ENCODE measurements around the gene TMCO1. TPM values are rescaled to one million over a fixed set of nuclear protein-coding genes. Genes with fewer than 3 reads are reported as not detected.

The TMCO1 gene
- total RNA-seq, 1 donor from 2014 or later: 51.9 TPM

DNA sequence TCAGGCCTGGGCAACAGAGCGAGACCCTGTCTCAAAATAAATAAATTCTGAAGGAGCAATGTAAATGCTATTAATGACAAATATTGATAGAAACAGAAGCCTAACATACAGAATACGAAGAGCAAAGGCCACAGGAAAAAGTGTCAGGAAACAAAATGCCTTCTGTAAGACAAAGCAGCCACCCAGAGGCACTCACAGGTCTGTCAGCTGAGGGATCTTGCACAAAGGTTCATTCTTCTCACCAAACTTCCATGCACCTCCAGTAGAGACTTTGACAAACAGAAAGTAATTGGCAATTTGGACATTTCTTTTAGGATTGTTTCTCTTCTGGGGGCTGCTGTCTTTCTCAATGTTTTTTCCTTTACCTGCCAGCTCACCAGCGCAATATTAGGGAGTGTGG lies 69.1 kb downstream of the TMCO1 start:
- intact Hi-C loops (cut with micrococcal nuclease): no loop called here
- no peak overlapping the region for H3K27ac ChIP-seq (replicated peaks)
- no peak for DNase-seq
- TF ChIP-seq, protein P1, sequence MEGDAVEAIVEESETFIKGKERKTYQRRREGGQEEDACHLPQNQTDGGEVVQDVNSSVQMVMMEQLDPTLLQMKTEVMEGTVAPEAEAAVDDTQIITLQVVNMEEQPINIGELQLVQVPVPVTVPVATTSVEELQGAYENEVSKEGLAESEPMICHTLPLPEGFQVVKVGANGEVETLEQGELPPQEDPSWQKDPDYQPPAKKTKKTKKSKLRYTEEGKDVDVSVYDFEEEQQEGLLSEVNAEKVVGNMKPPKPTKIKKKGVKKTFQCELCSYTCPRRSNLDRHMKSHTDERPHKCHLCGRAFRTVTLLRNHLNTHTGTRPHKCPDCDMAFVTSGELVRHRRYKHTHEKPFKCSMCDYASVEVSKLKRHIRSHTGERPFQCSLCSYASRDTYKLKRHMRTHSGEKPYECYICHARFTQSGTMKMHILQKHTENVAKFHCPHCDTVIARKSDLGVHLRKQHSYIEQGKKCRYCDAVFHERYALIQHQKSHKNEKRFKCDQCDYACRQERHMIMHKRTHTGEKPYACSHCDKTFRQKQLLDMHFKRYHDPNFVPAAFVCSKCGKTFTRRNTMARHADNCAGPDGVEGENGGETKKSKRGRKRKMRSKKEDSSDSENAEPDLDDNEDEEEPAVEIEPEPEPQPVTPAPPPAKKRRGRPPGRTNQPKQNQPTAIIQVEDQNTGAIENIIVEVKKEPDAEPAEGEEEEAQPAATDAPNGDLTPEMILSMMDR (IDR thresholded peaks at IDR 0.05; ENCODE audit: borderline replicate concordance): no peak
- peaks cover 5% of the 10 kb centered on the region for H3K36me3 ChIP-seq
- H3K9me3 ChIP-seq (replicated peaks): no peaks in the 10 kb centered on the region
- H3K4me3 ChIP-seq: no peak overlapping the region
- H3K27me3 ChIP-seq (ENCODE audit: low read depth): no peaks in the 10 kb centered on the region
- H3K4me1 ChIP-seq: peaks cover 32% of the 10 kb centered on the region

DNA sequence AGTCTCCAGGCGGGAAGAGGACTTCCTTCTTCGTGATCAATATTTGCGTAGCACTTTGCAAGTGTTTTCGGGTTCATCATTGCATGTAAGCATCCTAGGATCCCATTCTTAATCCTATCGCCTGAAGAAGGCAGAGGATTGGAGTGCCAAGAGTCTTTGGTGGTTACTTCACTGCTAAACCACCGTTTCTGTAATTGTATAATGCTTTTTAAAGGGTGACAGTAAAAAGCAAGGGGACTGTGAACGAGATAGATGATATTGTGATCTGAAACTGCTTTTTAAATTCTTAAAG lies 70.0 kb downstream of the TMCO1 start:
- Histone ChIP-seq H3K4me3 (peak overlapping the region; percentile 79), H3K27me3 (ENCODE audit: low read depth) (no peaks in the 10 kb centered on the region), H3K4me1 (peaks cover 32% of the 10 kb centered on the region), H3K36me3 (peaks cover 14% of the 10 kb centered on the region), H3K9me3 (replicated peaks) (no peaks in the 10 kb centered on the region), H3K27ac (replicated peaks) (peak overlapping the region; percentile 96)
- no peak for DNase-seq
- TF ChIP-seq, protein P1 (IDR thresholded peaks at IDR 0.05; ENCODE audit: borderline replicate concordance): no peak
- intact Hi-C loops (cut with micrococcal nuclease): no loop called here

DNA sequence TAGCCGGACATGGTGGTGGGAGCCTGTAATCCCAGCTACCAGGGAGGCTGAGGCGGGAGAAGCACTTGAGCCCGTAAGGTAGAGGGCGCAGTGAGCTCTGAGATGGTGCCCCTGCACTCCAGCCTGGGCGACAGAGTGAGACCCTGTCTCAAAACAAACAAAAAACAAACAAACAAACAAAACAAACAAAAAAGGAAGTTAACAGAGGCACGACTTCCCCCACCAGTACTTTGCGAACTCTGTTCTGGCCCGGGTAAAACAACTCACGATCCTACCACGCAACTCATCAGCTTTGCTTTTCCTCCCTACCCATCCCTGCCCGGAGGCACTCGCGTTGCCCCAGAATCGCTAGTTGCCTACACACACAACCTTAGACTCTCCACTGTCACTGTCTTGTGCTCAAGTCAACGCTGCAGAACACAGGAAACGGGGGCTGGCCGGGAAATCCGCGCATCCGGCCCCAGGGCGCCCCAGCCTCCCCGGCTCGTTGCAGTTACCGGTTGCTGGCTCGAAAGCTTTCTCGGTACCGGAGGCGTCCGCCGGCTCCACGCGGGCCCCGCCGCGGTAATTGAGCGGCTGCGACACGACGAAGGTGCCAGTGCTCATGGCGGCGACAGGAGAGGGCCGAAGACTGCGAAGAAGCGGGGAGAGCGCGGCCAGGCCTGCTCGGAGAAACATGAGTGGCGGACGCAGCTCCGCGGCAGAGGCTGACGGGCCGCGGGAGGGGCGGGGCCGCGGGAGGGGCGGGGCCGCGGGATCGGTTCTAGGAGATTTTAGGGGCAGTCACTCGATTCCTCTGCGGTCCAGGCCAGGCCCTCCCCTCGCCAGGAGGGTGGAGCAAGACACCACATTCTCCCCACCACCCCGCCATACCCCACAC lies 70.5 kb downstream of the TMCO1 start, which contains the start of gene ALDH9A1:
Gene ALDH9A1, minus strand, starts transcription at position 682 of the 880 bp plus-strand sequence. Its CDS starts 4 bp downstream, at position 678.
- peak; percentile 94 for DNase-seq
- no peaks in the 10 kb centered on the region for H3K27me3 ChIP-seq (ENCODE audit: low read depth)
- H3K9me3 ChIP-seq (replicated peaks): no peaks in the 10 kb centered on the region
- intact Hi-C loops (cut with micrococcal nuclease): no loop called here
- TF ChIP-seq, protein P1 (IDR thresholded peaks at IDR 0.05; ENCODE audit: borderline replicate concordance): peak; percentile 54
- H3K27ac ChIP-seq (replicated peaks): peak within 1 kb of the TSS; percentile 96
- peaks cover 20% of the 10 kb centered on the region for H3K36me3 ChIP-seq
- H3K4me3 ChIP-seq: peak within 1 kb of the TSS; percentile 79
- H3K4me1 ChIP-seq: peaks cover 32% of the 10 kb centered on the region

DNA sequence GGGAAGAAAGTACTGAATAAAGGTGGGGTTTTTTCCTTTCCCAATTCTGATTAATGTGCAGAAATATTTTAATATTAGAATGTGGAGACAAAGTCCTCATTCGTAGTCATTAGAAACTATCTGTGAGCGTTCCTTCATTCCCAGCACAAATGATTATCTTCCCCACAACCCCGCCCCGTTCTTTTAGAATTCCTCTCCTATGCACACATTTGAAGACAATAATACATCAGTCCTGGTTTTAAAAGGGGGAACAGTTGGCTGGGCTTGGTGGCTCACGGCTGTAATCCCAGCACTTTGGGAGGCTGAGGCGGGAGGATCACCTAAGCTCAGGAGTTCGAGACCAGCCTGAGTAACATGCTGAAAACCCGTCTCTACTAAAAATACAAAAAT lies 71.2 kb downstream of the TMCO1 start:
- TF ChIP-seq, protein P1 (IDR thresholded peaks at IDR 0.05; ENCODE audit: borderline replicate concordance): no peak
- Histone ChIP-seq H3K4me3 (peak overlapping the region; percentile 79), H3K4me1 (peaks cover 32% of the 10 kb centered on the region), H3K27ac (replicated peaks) (peak overlapping the region; percentile 96), H3K27me3 (ENCODE audit: low read depth) (no peaks in the 10 kb centered on the region), H3K36me3 (peaks cover 20% of the 10 kb centered on the region), H3K9me3 (replicated peaks) (no peaks in the 10 kb centered on the region)
- intact Hi-C loops (cut with micrococcal nuclease): no loop called here
- no peak for DNase-seq

DNA sequence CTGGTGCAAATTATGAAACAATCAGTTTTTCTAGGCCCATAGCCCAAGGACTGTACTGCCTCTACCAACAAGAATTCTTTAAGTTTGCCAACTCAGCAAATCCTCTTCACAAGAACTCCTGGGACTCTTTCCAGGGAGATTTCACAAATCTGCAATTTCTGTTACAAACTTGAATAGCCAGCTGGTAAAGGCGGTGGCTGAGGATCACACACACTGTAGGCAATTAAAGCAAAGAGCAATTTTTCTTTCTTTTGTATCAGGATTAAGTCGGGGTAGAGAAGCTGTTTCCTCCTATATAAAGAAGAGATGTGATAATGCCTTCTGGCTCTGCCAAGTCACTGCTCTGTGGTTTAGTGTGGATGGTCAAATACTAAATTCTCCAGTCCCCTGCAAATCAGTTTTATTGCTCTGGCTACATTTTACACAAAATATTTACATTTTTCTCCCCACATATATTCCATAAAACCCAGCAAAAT lies 72.0 kb downstream of the TMCO1 start:
- Histone ChIP-seq H3K4me3 (peak overlapping the region; percentile 79), H3K27ac (replicated peaks) (peak overlapping the region; percentile 96), H3K9me3 (replicated peaks) (no peaks in the 10 kb centered on the region), H3K27me3 (ENCODE audit: low read depth) (no peaks in the 10 kb centered on the region), H3K36me3 (peaks cover 20% of the 10 kb centered on the region), H3K4me1 (peaks cover 32% of the 10 kb centered on the region)
- intact Hi-C loops (cut with micrococcal nuclease): no loop called here
- TF ChIP-seq, protein P1 (IDR thresholded peaks at IDR 0.05; ENCODE audit: borderline replicate concordance): no peak
- DNase-seq: no peak

Data from left ventricle myocardium inferior (tissue), 1 donor.